Hippocampal formation (tissue), 2 donors: ENCODE data around the gene GJB5.

Experiments used
- DNase-seq, 2 donors: peaks; one replicate each; lab custom pipeline; 2025; lab: John Stamatoyannopoulos, UW

The GJB5 gene

GRCh38 chr1:34776911-34777310 lies 22.1 kb downstream of the GJB5 start:
- no peak for DNase-seq

GRCh38 chr1:34777519-34778321 lies 22.9 kb downstream of the GJB5 start:
- DNase-seq = no peak

GRCh38 chr1:34778381-34778780 lies 23.5 kb downstream of the GJB5 start:
- DNase-seq = no peak

- no peak for DNase-seq
Measured at GRCh38 chr1:34779005-34779404, 24.2 kb downstream of the GJB5 start.

- DNase-seq = no peak
Measured at GRCh38 chr1:34779526-34779925, 24.7 kb downstream of the GJB5 start.

DNA sequence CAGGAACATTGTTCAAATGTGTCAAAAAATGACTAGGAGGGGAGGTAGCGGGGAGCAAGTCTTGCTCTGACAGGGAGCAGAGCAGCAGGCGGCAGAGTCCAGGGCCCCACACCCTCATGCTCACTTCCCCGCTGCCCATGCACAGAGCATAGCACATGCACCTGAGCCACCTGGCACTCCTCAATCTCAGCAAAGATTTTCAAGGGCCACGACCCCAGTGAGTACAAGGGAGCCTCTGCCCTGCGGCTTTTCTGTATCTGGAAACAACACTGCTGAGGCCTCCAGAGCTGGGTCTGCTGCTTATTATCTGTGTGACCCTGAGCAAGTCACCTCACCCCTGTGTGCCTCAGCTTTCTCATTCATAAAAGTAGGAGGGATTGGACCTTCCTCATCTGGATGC lies 25.1 kb downstream of the GJB5 start:
- no peak for DNase-seq

- DNase-seq = no peak
Measured at GRCh38 chr1:34780528-34780927, 25.7 kb downstream of the GJB5 start.

- no peak for DNase-seq
Measured at GRCh38 chr1:34781071-34781843, 26.4 kb downstream of the GJB5 start, which contains the start of gene GJB3. GJB3 (plus strand) TSS chr1:34781214; CDS start chr1:34784763, 3,549 bp downstream.

GRCh38 chr1:34781844-34782391 lies 27.1 kb downstream of the GJB5 start:
- DNase-seq = no peak

GRCh38 chr1:34784751-34785221 lies 29.9 kb downstream of the GJB5 start:
- no peak for DNase-seq

- no peak for DNase-seq
Measured at GRCh38 chr1:34785231-34785874, 30.5 kb downstream of the GJB5 start.

DNA sequence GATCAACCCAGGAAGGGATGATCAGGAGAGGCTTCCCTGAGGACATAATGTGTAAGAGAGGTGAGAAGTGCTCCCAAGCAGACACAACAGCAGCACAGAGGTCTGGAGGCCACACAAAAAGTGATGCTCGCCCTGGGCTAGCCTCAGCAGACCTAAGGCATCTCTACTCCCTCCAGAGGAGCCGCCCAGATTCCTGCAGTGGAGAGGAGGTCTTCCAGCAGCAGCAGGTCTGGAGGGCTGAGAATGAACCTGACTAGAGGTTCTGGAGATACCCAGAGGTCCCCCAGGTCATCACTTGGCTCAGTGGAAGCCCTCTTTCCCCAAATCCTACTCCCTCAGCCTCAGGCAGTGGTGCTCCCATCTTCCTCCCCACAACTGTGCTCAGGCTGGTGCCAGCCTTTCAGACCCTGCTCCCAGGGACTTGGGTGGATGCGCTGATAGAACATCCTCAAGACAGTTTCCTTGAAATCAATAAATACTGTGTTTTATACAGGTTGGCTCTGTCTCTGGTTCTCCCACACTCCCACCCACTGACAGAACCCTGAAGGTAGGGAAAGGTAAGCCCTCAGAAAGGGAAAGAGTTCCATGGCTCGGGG lies 31.1 kb downstream of the GJB5 start:
- no peak for DNase-seq

- DNase-seq = peak; percentile 66 to 76
Measured at GRCh38 chr1:34786521-34787325, 31.9 kb downstream of the GJB5 start.

- no peak for DNase-seq
Measured at GRCh38 chr1:34787461-34788420, 32.9 kb downstream of the GJB5 start.

DNA sequence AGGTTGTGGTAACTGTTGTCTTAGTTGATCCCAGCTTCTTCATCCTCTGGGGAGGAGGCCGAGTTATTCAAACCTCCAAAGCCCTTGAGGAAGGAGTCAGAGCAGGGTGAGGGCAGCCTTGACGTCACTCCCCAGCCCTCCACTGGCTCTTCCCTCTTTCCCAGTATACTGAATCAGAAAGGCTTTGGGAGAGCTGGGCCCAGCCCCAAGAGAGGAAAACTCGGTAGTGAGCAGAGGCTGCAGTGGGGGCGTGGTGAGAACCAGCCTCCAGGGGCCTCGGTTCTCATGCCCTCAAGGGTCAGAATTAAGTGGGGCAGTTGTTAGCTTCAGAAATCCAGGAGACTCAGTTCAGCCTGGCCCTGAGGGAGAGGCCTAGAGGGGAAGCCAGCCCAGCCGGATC lies 36.1 kb downstream of the GJB5 start:
- DNase-seq = no peak

DNA sequence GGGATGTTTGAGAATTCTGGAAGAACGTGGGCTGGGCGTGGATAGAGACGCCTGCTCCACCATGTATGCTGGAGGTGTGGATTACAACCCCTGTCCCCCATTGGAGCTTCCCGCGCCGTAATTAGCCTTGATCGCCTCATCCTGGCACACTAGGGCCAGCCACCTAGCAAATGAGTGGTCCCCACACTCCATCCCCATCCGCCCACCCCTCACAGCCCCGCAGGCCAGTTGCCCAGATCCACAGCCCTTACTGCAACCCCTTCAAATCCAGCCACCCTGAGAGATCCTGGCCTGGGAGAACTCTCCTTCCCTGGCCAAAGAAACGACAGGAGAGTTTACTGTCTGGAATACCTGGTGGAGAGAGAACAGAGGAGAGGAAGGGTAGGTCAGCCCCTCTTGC lies 37.6 kb downstream of the GJB5 start:
- no peak for DNase-seq

DNA sequence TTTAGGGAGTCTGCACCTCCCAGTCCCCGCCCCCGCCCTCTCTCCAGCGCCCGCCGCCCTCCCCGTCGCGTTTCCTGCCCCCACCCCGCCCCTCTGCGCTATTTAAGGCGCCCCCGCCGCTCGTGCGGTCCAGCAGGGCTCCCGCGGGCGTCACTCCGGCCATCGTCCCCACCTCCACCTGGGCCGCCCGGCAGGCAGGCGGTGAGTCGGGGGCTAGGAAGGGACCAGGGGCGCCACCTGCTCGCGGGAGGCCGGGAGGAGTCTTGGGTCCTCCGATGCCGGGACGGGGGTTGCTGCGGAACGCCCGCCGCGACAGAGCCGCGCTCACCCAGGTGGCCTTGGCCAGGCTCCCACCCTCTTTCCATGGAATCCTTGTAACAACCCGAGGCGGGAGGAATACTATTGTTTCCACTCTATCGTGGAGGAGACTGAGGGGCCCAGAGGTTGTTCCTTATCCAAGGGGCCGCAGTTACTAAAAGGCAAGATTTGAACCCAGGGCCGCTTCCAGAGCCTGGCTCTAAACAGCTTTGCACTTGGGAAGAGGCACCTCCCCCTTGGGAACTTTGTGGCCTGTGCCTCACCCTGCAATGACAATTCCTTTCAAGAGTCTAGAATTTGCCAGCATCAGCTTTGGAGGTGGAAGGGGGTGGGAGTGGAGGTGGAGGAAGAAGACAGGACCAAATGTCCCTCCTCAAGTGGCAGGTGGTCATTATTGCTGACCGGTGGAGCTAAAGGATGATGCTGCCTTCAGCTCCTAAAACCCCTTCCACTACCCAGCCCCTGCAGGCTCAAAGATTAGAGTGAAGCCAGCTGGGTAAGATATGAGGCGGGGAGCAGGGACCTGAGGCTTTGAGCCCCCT lies 38.3 kb downstream of the GJB5 start, which contains the start of gene GJA4:
Gene GJA4 (plus strand): TSS at position 132 of the 860 bp plus-strand sequence. CDS start 1,215 bp downstream, outside the sequence.
- DNase-seq = no peak

- DNase-seq = no peak
Measured at GRCh38 chr1:34794001-34794789, 39.3 kb downstream of the GJB5 start.
